HG03196 (cell line): Measurements from ENCODE around the gene PPARD.
A peak's percentile ranks its signal among the peaks of the same experiment; 100 is the strongest.
"Not testable (repeated sequence)": the region's sequence is repeated elsewhere in the genome, so short reads cannot be mapped to it uniquely, and the experiment has no call there.

Experiments used
- ATAC-seq: cut with Tn5 transposase; IDR thresholded peaks from one replicate; pipeline ENCODE4 v1.9.1; 2021; ENCODE audit not compliant: unreplicated experiment

Gene PPARD

GRCh38 chr6:35312076-35312800, 30.1 kb upstream of the PPARD start:
- ATAC-seq = no peak

GRCh38 chr6:35312807-35313206, 29.6 kb upstream of the PPARD start:
- no peak for ATAC-seq

GRCh38 chr6:35317483-35318195, 24.7 kb upstream of the PPARD start:
- ATAC-seq = no peak

- no peak for ATAC-seq
Measured at GRCh38 chr6:35318196-35319171, 23.9 kb upstream of the PPARD start.

- ATAC-seq = no peak
Measured at GRCh38 chr6:35319346-35320030, 22.9 kb upstream of the PPARD start.

GRCh38 chr6:35320031-35320410, 22.3 kb upstream of the PPARD start:
- no peak for ATAC-seq

- no peak for ATAC-seq
Measured at GRCh38 chr6:35321091-35321490, 21.3 kb upstream of the PPARD start.

GRCh38 chr6:35327349-35328027, 14.9 kb upstream of the PPARD start:
- ATAC-seq = peak; percentile 84

GRCh38 chr6:35328108-35328723, 14.1 kb upstream of the PPARD start:
- no peak for ATAC-seq

- ATAC-seq = not testable (repeated sequence)
Measured at GRCh38 chr6:35328965-35329364, 13.4 kb upstream of the PPARD start.

- no peak for ATAC-seq
Measured at GRCh38 chr6:35330541-35331119, 11.7 kb upstream of the PPARD start.

GRCh38 chr6:35332074-35332887, 10.1 kb upstream of the PPARD start:
- not testable (repeated sequence) for ATAC-seq

GRCh38 chr6:35341557-35341956, 801 bp upstream of the PPARD start:
- no peak for ATAC-seq

- ATAC-seq = no peak
Measured at GRCh38 chr6:35343092-35343834, 905 bp downstream of the PPARD start.

GRCh38 chr6:35343835-35344550, 1.6 kb downstream of the PPARD start:
- no peak for ATAC-seq

- no peak for ATAC-seq
Measured at GRCh38 chr6:35351422-35351821, 9.1 kb downstream of the PPARD start.

GRCh38 chr6:35352735-35353134, 10.4 kb downstream of the PPARD start:
- no peak for ATAC-seq
